Prostate gland (tissue), 2 donors: ENCODE results near the gene DYNC2LI1.

Source experiments
- POLR2A ChIP-seq: fragments of 450-650 bp; IDR thresholded peaks from one replicate; pipeline ENCODE4 v1.6.1; 2016; ENCODE audit warnings: antibody characterized with exemption, mild to moderate bottlenecking
- POLR2AphosphoS5 ChIP-seq: sonication (generic); formaldehyde crosslinking; IDR thresholded peaks from one replicate; pipeline ENCODE4 v1.6.1; 2017; ENCODE audit warnings: antibody characterized with exemption
- TF ChIP-seq, protein P1 (sequence below), 4 experiments: fragments of 200-600 bp in 2 of 4; fragments of 450-650 bp in 2 of 4; sonication (generic) in 2 of 4; IDR thresholded peaks; 1 replicate in 3 of 4; 2 replicates in 1 of 4; pipeline ENCODE4 v1.5.1; 2016 to 2019; ENCODE audit warnings: antibody characterized with exemption in 4 of 4, mild to moderate bottlenecking in 2 of 4, moderate library complexity in 2 of 4

DNA sequence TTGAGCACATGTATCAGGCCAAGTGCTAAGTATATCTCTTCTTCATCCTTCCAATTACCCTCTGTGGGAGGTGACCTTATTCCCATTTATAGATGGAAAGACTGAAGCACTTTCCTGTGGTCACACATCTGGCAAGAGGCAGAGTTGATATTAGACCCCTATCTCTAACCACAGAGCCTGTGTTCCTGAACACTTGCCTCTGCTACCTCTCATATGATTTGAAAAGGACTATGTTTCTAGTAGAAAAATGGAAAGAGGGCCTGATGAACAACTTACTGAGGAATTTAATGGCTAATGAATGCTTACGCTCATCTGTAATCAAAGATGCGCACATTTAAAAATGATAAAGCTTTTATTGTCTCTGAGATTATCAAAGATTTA is 46.2 kb upstream of the DYNC2LI1 start:
- no peak for TF ChIP-seq POLR2A
- TF ChIP-seq, protein P1, sequence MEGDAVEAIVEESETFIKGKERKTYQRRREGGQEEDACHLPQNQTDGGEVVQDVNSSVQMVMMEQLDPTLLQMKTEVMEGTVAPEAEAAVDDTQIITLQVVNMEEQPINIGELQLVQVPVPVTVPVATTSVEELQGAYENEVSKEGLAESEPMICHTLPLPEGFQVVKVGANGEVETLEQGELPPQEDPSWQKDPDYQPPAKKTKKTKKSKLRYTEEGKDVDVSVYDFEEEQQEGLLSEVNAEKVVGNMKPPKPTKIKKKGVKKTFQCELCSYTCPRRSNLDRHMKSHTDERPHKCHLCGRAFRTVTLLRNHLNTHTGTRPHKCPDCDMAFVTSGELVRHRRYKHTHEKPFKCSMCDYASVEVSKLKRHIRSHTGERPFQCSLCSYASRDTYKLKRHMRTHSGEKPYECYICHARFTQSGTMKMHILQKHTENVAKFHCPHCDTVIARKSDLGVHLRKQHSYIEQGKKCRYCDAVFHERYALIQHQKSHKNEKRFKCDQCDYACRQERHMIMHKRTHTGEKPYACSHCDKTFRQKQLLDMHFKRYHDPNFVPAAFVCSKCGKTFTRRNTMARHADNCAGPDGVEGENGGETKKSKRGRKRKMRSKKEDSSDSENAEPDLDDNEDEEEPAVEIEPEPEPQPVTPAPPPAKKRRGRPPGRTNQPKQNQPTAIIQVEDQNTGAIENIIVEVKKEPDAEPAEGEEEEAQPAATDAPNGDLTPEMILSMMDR (IDR thresholded peaks at IDR 0.05) = no peak
- no peak for TF ChIP-seq POLR2AphosphoS5
